Neural progenitor cell (in vitro differentiated cells): ENCODE results near the gene SERINC3. TPM values are rescaled to one million over a fixed set of nuclear protein-coding genes. Genes with fewer than 3 reads are reported as not detected.

Experiments
- DNase-seq: peaks from one replicate; pipeline ENCODE4 v3.0.0-alpha.2; 2016; ENCODE audit warnings: low spot score
- H2AFZ ChIP-seq: fragments of 200-600 bp; sonication (generic); replicated peaks from 2 replicates; pipeline ENCODE4 v1.6.1; 2016; ENCODE audit warnings: antibody characterized with exemption
- H3F3A ChIP-seq: fragments of 200-600 bp; sonication (generic); 2 replicates; pipeline ENCODE4 v1.6.1; 2016; ENCODE audit warnings: antibody characterized with exemption, low read depth
- H3K27ac ChIP-seq: fragments of 200-600 bp; sonication (generic); 2 replicates; pipeline ENCODE4 v1.5.1; 2016; ENCODE audit warnings: mild to moderate bottlenecking
- H3K27me3 ChIP-seq: fragments of 200-600 bp; sonication (generic); 2 replicates; pipeline ENCODE4 v1.6.1; 2016; ENCODE audit warnings: mild to moderate bottlenecking, moderate library complexity
- H3K36me3 ChIP-seq: fragments of 200-600 bp; sonication (generic); 2 replicates; pipeline ENCODE4 v1.5.1; 2016
- H3K4me1 ChIP-seq: fragments of 200-600 bp; sonication (generic); 2 replicates; pipeline ENCODE4 v1.6.1; 2016; ENCODE audit warnings: mixed run types
- H3K4me2 ChIP-seq: fragments of 200-600 bp; sonication (generic); 2 replicates; pipeline ENCODE4 v1.6.1; 2016
- H3K4me3 ChIP-seq: fragments of 200-600 bp; sonication (generic); 2 replicates; pipeline ENCODE4 v1.5.1; 2016
- H3K79me2 ChIP-seq: fragments of 200-600 bp; sonication (generic); 2 replicates; pipeline ENCODE4 v1.6.1; 2016; ENCODE audit warnings: low read depth
- H3K9ac ChIP-seq: fragments of 200-600 bp; sonication (generic); 2 replicates; pipeline ENCODE4 v1.6.1; 2016
- H3K9me3 ChIP-seq: fragments of 200-600 bp; sonication (generic); 2 replicates; pipeline ENCODE4 v1.5.1; 2016; ENCODE audit warnings: low read depth
- H4K20me1 ChIP-seq: fragments of 200-600 bp; sonication (generic); 2 replicates; pipeline ENCODE4 v1.6.1; 2016; ENCODE audit warnings: low read depth
- H3K27ac Mint-ChIP-seq: 3 replicates; pipeline ENCODE4 v1.8.0; 2021; ENCODE audit warnings: mixed read lengths
- H3K27me3 Mint-ChIP-seq: 2 replicates; pipeline ENCODE4 v1.8.0; 2022; ENCODE audit warnings: low read depth, mild to moderate bottlenecking, inconsistent platforms, moderate library complexity, mixed read lengths; ENCODE audit not compliant: insufficient read depth
- H3K36me3 Mint-ChIP-seq: 3 replicates; pipeline ENCODE4 v1.8.0; 2021; ENCODE audit warnings: mixed read lengths
- H3K4me1 Mint-ChIP-seq: 3 replicates; pipeline ENCODE4 v1.8.0; 2021; ENCODE audit warnings: mixed read lengths
- H3K4me3 Mint-ChIP-seq: 3 replicates; pipeline ENCODE4 v1.8.0; 2021; ENCODE audit warnings: mild to moderate bottlenecking, moderate library complexity, mixed read lengths
- H3K9me3 Mint-ChIP-seq: 3 replicates; pipeline ENCODE4 v1.8.0; 2020; ENCODE audit warnings: mixed read lengths
- EZH2 ChIP-seq: fragments of 200-600 bp; sonication (generic); IDR thresholded peaks from 2 replicates; pipeline ENCODE4 v1.6.1; 2017; ENCODE audit warnings: antibody characterized with exemption, mild to moderate bottlenecking, moderate library complexity
- EZH2phosphoT487 ChIP-seq: fragments of 200-600 bp; sonication (generic); IDR thresholded peaks from 2 replicates; pipeline ENCODE4 v1.6.1; 2017; ENCODE audit warnings: antibody characterized with exemption
- total RNA-seq: library from RNA; depleted of rRNA; stranded (reverse); fragments of >200 nt; gene quantifications from 2 replicates; pipeline ENCODE4 v1.2.3, GENCODE V29; 2015; ENCODE audit warnings: low replicate concordance
- TF ChIP-seq, protein P1 (sequence below): fragments of 200-600 bp; sonication (generic); IDR thresholded peaks from 2 replicates; pipeline ENCODE4 v1.5.1; 2017; ENCODE audit warnings: antibody characterized with exemption, mild to moderate bottlenecking

SERINC3 gene
- total RNA-seq, 1 donor from 2014 or later = 38.8 TPM

DNA sequence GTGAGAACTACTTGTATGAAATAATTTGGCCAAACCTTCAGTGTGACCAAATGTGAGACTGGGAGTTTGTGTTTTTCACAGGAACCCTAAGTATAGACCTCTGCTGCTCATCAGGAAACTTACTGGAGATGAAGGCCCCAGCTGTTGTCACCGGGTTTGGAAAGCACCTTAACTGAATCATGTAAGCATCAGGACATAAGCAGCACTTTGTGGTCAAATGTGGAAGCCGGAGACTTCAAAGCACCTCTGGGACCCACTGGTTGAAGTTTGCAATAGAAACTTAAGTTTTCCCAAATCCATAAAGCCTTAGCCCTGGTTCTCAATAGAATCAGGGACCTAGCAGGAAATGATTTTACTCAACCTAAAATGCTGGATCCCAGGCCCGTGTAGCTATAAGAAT lies 31.9 kb downstream of the SERINC3 start:
- H3K36me3 ChIP-seq = no peaks in the 10 kb centered on the region

DNA sequence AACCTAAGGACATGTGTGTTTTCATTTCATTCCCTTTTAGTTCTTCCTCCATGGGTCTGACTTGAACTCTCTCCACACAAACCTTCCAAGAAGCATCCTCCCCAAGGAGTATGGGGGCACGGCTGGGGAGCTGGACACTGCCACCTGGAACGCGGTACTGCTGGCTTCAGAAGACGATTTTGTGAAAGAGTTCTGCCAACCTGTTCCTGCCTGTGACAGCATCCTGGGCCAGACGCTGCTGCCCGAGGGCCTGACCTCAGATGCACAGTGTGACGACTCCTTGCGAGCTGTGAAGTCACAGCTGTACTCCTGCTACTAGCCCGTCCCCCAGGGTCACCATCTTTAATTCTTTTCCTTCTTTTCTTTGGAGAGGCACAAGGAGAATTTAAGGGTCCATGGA lies 32.6 kb downstream of the SERINC3 start:
- Histone ChIP-seq H3F3A (no peaks in the 10 kb centered on the region), H3K4me3 (no peak overlapping the region), H3K4me2 (no peak overlapping the region), H3K27me3 (no peaks in the 10 kb centered on the region), H2AFZ (no peak overlapping the region), H3K27ac (no peak overlapping the region), H3K4me1 (no peaks in the 10 kb centered on the region), H3K9ac (no peak overlapping the region), H3K36me3 (no peaks in the 10 kb centered on the region), H3K79me2 (no peaks in the 10 kb centered on the region), H3K9me3 (no peaks in the 10 kb centered on the region), H4K20me1 (no peaks in the 10 kb centered on the region)
- Mint-ChIP-seq H3K27me3 (no peaks in the 10 kb centered on the region), H3K4me1 (no peaks in the 10 kb centered on the region), H3K27ac (no peak overlapping the region), H3K9me3 (no peaks in the 10 kb centered on the region), H3K4me3 (no peak overlapping the region), H3K36me3 (peaks cover 17% of the 10 kb centered on the region)
- TF ChIP-seq, protein P1, sequence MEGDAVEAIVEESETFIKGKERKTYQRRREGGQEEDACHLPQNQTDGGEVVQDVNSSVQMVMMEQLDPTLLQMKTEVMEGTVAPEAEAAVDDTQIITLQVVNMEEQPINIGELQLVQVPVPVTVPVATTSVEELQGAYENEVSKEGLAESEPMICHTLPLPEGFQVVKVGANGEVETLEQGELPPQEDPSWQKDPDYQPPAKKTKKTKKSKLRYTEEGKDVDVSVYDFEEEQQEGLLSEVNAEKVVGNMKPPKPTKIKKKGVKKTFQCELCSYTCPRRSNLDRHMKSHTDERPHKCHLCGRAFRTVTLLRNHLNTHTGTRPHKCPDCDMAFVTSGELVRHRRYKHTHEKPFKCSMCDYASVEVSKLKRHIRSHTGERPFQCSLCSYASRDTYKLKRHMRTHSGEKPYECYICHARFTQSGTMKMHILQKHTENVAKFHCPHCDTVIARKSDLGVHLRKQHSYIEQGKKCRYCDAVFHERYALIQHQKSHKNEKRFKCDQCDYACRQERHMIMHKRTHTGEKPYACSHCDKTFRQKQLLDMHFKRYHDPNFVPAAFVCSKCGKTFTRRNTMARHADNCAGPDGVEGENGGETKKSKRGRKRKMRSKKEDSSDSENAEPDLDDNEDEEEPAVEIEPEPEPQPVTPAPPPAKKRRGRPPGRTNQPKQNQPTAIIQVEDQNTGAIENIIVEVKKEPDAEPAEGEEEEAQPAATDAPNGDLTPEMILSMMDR = no peak
- TF ChIP-seq EZH2 = no peak
- no peak for TF ChIP-seq EZH2phosphoT487
- no peak for DNase-seq

More for the DNA sequence above, 31.9 kb downstream of the SERINC3 start:
- Histone ChIP-seq H3K79me2 (no peaks in the 10 kb centered on the region), H3K27ac (no peak overlapping the region), H3K4me1 (no peaks in the 10 kb centered on the region), H3F3A (no peaks in the 10 kb centered on the region), H3K4me3 (no peak overlapping the region), H3K9me3 (no peaks in the 10 kb centered on the region), H3K27me3 (no peaks in the 10 kb centered on the region), H3K9ac (no peak overlapping the region), H3K4me2 (no peak overlapping the region), H2AFZ (no peak overlapping the region), H4K20me1 (no peaks in the 10 kb centered on the region)
- TF ChIP-seq EZH2 (no peak), EZH2phosphoT487 (no peak)
- TF ChIP-seq, protein P1 = no peak
- no peaks in the 10 kb centered on the region for H3K9me3 Mint-ChIP-seq
- H3K36me3 Mint-ChIP-seq = peaks cover 21% of the 10 kb centered on the region
- no peak for DNase-seq
- H3K4me1 Mint-ChIP-seq = no peaks in the 10 kb centered on the region
- no peak overlapping the region for H3K27ac Mint-ChIP-seq
- H3K4me3 Mint-ChIP-seq = no peak overlapping the region
- H3K27me3 Mint-ChIP-seq = no peaks in the 10 kb centered on the region

DNA sequence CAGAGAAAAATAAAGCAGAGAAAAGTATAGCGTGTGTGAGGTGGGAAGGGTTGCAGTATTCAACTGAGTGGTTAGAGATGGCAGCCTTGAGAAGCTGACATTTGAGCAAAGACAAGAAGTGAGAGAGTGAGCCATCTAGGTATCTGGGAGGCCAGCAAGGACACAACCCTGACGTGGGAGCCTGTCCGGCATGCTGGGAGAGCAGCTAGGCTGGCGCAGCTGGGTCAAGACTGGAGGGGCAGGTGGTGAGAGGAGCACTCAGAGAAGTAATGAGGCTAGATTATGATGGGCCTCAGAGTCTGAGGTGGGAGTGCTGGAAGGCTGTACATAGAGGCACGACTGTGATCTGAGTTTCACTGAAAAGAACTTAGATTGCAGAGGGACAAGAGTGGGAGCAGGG lies 33.3 kb downstream of the SERINC3 start:
- no peak overlapping the region for H3K27ac ChIP-seq
- no peak for TF ChIP-seq EZH2phosphoT487
- TF ChIP-seq, protein P1 = no peak
- no peak for TF ChIP-seq EZH2
- H4K20me1 ChIP-seq = no peaks in the 10 kb centered on the region
- H3K9me3 ChIP-seq = no peaks in the 10 kb centered on the region
- no peak for DNase-seq
- H3K36me3 ChIP-seq = no peaks in the 10 kb centered on the region
- H3K27me3 Mint-ChIP-seq = no peaks in the 10 kb centered on the region
- H3K79me2 ChIP-seq = no peaks in the 10 kb centered on the region
- no peaks in the 10 kb centered on the region for H3K27me3 ChIP-seq
- H3K4me1 Mint-ChIP-seq = no peaks in the 10 kb centered on the region
- no peak overlapping the region for H3K4me2 ChIP-seq
- no peak overlapping the region for H2AFZ ChIP-seq
- no peak overlapping the region for H3K27ac Mint-ChIP-seq
- no peaks in the 10 kb centered on the region for H3F3A ChIP-seq
- no peak overlapping the region for H3K9ac ChIP-seq
- no peaks in the 10 kb centered on the region for H3K9me3 Mint-ChIP-seq
- peaks cover 14% of the 10 kb centered on the region for H3K36me3 Mint-ChIP-seq
- no peaks in the 10 kb centered on the region for H3K4me1 ChIP-seq
- H3K4me3 Mint-ChIP-seq = no peak overlapping the region
- H3K4me3 ChIP-seq = no peak overlapping the region
